Measurements from ENCODE around the gene ABCF3.

GRCh38 chr3:184229394-184230080 is 43.5 kb downstream of the ABCF3 start, which contains the start of gene VWA5B2:
- TF ChIP-seq CTCF (IDR thresholded peaks at IDR 0.05): peak in 3 of 5 experiments; percentile 17 to 40 (median 40)
- TF ChIP-seq POLR2A (IDR thresholded peaks at IDR 0.05): no peak
